Body of pancreas (tissue), 4 donors: Measurements from ENCODE around the gene TBC1D9.

ENCODE experiments used
- CTCF ChIP-seq, 7 experiments: fragments of 450-650 bp in 4 of 7; fragments of 200-600 bp in 3 of 7; sonication (generic) in 3 of 7; IDR thresholded peaks; one replicate each; pipeline ENCODE4 v1.5.1; 2016 to 2019; ENCODE audit warnings: antibody characterized with exemption in 7 of 7
- POLR2A ChIP-seq, 3 donors: fragments of 450-650 bp; IDR thresholded peaks; one replicate each; pipeline ENCODE4 v1.6.1; 2016; ENCODE audit warnings: antibody characterized with exemption in 3 of 3, mild to moderate bottlenecking in 2 of 3

- TF ChIP-seq CTCF (IDR thresholded peaks at IDR 0.05) (no peak), POLR2A (IDR thresholded peaks at IDR 0.05) (no peak)
These were observed 82.5 kb downstream of the TBC1D9 start for GRCh38 chr4:140673729-140674128.
